NK-92 treated with Interleukin-12 subunit alpha and Interleukin-12 subunit beta, amount 100 ng/mL, for 24 hours (cell line): ENCODE results near the gene MYH10.
"Not testable (repeated sequence)": the region's sequence is repeated elsewhere in the genome, so short reads cannot be mapped to it uniquely, and the experiment has no call there.

Experiments
- DNase-seq: peaks from one replicate; lab custom pipeline; 2025; lab: John Stamatoyannopoulos, UW

The MYH10 gene

DNA sequence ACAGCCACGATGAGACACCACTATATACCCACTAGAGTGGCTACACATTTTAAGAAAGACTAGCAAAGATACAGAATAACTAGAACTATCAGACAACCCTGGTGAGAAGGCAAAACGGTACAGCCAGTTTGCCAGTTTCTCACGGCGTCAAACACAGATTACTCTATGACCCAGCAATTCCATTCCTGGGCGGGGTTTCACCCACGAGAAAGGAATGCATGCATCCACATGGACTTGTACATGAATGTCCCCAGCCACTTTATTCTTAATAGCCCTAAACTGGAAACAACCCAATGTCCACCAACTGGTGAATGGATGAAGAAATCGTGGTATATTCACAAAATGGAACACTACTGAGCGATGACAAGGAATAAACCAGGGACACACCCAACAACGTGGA is 74.5 kb downstream of the MYH10 start:
- DNase-seq: no peak

DNA sequence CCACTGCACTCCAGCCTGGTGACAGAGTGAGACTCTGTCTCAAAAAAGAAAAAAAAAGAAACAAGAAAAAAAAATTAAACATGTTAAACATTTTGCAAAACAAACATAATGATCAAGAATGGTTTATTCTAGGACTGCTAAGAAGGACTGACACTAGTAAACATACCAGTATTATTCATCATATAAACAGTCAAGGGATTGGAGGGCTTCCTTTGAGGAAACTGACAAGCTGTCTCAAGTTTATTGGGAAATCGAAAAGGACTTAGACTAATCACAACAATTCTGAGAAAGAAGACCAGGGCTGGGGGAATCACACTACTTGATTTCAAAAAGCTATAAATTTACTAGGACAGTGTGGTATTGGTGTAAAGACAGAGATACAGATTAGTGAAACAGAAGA is 75.5 kb downstream of the MYH10 start:
- DNase-seq: no peak

DNA sequence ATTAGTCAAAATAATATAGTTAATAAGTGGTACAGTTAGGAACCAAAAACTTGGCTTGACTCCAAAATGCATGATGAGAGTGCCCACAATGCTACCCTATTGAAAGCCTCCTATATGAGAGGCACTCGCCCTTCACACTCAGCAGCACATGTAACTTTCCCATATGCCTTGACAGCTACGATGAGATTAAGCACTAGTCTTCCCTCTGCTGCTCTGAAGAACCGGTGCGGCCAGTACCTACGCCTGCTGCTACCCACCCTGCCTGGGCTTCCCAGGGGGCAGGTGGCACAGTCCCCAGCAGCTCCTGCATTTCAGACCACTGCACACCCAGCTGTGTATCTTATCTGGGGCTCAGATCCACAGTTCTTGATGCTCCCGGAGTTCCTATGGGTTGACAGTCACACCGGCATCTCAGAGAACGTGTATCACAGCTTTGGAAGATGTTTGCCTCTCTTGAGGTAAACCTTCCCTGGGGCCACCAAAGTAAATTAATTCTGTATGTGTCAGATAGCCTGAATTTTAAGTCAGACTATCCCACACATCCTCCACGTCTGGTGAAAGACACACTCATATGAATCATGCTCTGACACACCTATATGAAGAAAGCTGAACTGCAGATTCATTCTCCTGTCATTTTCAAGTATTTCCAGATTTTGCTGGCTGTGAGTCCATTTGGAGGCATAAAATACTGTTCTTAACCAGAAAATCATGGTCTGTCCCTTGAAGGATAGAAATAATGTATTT is 77.8 kb downstream of the MYH10 start:
- DNase-seq: no peak

DNA sequence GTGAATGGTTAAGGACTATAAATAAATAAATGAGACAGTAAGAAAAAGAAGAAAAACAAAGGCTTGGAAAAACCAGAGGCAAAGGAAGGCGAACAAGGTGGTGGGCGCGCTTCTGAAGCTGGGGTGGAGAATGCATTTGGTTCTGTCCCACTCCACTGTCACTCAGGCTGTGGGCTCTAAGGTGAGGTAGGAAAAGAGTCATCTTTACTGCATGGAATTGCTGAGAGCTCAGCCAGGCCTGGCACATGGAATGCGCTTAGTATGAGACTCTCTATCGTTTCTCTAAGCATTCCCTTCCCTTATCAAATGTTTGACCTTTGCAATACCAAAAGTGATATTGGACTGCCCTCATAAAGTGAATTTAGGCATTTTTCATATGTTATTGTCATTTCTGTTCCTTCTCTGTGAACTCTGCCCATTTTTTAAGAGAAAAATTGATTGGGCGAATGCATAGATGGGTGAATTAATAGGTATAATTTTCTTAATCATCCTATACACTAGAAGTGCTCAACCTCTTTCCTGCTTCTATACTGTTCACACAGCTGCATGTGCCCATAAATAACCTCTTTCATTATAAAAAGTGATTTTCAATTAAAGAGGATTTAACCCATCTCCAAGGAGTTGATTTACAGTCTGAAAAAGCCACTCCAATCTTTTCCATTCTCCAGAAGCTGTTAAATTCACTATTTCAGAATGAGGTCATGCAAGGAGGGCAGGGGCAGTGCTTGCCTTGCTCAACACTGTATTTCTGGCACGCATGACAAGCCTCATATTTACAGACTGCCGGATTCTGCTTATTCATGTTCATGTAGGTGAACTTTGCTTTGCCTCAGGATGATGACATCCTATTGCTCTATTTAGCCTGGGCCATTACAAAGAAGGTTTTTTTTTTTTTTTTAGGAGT is 87.7 kb downstream of the MYH10 start:
- no peak for DNase-seq

DNA sequence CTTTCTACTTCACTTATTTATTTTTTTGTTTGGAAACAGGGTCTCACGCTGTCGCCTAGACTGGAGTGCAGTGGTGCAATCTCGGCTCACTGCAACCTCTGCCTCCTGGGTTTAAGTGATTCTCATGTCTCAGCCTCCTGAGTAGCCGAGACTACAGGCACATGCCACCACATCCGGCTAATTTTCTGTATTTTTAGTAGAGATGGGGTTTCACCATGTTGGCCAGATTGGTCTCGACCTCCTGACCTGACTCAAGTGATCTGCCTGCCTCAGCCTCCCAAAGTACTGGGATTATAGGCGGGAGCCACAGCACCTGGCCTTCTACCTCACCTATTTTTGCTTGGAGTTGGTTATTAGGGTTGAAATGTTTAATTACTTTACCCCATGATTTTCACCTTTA is 90.5 kb downstream of the MYH10 start:
- DNase-seq: not testable (repeated sequence)

DNA sequence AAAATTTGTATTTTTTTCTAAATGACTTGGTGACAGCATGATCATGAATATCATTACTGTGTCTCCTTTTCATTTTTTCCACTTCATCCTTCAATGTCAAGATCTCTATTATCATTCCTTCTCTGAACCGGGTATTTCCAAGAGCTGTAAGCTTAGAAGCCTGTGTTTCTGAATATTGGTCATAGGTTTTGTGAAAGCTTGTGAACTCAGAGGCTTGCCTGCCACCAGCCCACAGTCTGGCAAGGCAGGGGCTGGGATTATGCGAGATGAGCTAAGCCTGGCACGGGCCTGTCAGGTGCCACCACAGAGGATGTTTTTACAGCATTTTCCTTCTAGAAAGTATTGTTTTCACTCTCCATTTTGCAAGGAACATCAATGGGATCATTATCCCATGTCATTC is 92.8 kb downstream of the MYH10 start:
- no peak for DNase-seq

DNA sequence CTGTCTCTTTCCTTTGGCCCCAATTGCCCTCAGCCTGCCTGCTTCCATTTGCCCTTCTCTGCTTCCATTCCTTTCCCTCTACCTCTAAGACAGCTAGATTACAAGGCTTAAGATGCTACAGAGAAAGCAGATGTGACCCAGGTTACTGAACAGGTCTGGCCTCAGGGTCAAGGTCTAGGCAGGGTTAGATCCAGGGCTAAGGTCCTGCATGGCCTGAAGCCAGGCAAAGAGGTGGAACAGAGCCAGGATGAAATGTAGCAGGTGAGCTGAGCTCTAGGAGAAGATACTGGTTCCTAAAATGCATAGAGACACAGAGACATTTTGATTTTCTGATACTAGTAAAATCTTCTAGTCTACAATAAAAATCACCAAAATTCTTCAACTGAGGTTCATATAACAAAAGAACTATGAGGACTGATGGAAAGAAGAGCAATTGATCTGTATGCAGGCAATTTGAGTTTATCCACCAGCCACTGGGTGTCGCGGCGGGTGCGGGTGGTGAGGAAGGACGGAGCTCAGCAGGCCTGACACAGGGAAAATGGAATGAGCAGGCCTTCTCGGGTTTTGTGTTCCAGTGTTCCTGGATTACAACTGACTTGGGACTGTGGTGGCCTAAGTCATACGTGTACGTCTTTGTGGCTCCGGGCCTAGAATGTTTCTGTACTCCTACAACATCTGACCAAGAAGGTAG is 95.9 kb downstream of the MYH10 start:
- no peak for DNase-seq

DNA sequence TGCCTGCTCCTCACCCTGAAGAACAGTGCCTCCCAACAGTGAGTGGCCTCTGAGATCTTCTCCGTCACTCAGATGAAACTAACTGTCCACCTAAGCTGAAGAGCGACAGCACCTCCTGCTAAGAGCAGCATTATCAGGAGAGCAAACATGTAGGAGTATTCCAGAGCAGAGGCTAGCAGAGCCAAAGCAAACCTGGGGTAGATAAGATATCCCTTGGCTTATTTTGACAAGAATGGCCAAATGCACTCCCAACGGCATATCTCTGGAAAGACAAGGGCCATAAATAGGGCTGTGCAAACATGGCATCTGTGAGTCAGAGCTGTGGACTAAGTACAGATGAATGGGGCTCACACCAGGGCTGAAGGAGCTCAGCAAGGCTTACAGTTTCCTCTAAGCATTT is 98.5 kb downstream of the MYH10 start:
- no peak for DNase-seq

DNA sequence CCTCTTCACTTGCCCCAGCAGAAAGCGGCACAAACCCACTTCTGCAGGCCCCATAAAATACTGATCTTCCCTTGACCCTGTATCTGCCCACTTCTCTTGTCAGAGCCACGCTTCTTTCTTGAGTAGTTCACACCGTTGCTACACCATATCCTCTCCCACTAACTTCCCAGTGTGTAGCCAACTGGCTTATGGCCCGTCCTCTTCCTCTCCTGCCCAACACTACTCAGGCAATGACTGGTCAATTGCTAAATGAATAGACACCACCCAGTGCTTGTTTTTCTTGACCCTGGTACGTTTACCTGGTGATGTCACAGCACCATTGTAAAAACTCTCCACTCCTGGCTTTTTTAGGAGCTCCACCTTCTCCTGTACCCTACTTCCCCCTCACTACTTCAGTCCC is 107.9 kb downstream of the MYH10 start:
- no peak for DNase-seq

DNA sequence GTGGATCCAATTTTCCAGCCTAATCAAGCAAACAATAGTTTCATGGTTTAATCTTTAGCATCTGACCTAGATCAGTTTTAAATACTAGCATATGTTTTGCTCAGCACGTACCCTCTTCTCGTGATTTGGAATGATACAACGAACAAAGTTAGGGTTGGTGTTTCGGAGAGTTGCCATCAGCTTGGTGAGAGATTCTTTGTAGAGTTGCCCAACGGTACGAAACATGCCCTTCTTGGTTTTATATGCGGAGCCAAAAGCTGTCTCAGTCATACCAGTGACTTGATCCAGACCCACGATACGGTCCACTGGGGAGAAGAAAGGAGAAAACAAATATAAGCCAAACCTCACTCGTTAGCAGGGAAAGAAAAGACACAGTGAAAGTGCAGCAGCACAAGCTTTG is 109.5 kb downstream of the MYH10 start:
- DNase-seq: no peak

DNA sequence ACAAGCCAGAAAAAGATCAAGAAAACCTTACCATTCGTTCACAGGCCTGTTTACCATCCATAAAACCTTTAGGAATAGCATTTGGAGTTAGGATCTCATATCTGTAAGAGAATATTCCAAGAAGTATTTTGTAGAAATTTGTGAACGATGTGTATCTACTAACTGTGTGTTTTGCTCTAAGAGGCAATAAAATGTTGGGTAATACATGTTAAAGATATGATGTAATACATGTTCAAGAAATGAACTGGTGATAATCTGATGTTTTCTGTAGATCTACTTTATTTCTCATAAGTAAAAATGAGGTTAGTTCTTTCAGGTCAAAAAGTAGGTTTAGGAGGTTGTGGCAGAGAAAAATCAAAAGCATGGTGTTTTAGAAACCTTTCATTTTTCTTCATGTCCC is 111.7 kb downstream of the MYH10 start:
- no peak for DNase-seq

DNA sequence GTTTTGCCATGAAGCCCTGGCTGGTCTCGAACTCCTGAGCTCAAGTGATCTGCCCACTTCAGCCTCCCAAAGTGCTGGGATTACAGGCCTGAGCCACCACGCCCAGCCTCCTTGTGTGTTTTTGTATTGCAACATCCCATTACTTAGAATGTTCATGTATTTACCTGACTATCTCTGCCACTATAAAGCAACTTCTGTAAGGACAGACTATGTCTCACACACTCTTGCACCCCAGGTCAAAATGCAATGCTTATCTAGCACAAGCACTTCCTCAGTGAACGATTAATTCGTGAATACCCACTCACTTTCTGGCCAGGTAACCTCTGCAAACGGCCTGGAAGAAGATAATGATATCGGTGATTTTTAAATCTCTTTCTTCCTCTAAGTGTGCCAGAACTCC is 112.2 kb downstream of the MYH10 start:
- no peak for DNase-seq

DNA sequence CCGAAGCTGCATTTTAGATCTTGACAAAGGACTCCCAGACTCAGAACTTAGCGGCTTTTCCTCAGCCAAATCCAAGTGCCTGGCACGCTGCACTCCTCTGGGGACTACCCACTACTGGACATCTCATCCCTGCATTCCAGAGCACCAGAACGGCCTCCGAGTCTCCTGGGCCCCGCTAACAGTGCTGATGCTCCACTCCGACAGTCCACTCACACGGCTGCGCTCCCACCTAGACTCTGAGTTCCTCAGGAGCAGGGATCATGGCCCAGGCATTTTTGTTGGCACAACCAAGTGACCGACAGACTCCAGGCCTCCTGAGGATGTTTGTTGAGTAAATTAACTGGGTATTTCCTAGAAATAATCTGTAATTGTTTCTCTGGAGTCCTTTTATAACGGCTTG is 115.7 kb downstream of the MYH10 start:
- no peak for DNase-seq

DNA sequence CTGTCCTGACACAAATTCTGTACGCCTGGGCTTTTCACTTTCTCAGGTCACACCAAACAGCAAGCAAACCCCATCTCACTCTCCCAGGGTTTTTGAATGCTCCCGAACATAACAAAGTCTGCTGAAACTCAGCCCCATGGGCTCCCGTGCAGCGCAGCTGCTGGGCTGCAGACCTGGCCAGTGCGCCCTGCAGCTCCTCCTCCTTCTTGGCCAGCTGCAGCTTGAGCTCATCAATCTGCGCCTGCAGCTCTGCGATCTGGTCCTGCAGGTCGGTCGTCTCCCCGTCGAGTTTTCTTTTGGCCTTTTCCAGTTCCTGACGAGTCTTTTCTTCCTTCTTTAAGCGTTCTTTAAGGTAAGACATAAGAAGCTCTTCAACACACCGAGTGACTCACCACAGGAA is 124.4 kb downstream of the MYH10 start:
- DNase-seq: no peak

DNA sequence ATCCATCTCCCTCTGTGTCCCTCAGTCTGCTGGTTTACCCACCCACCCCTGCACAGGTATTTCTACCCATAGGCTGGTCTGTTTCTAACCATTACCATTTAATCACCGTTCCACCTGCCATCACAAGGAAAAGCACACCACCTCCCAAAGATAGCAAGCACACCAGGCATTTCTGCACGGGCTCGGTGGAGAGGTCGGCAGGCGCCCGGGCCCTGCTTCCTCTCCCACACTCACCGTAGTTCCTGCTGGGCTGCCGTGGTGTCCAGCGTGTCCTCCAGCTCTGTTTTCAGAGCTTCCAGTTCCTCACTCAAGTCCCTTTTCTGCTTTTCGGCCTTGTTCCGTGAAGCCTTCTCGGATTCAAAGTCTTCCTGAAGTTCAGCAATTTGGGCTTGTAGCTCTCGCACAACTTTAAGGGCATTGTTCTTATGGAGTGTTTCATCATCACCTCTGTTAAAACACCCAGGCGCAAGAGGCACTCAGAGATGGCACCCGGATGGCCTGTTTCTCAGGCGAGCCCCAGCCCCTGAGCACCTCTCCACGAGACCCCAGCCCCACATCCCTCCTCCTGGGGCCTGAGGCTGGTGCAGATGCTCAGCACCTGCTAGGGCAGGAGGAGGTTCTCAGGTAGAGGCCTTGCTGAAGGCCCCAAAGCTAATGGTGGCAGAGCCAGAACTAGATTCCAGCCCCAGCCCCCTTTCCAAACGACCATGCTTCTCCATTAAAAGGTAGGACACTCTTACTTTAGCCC is 125.9 kb downstream of the MYH10 start:
- DNase-seq: no peak

DNA sequence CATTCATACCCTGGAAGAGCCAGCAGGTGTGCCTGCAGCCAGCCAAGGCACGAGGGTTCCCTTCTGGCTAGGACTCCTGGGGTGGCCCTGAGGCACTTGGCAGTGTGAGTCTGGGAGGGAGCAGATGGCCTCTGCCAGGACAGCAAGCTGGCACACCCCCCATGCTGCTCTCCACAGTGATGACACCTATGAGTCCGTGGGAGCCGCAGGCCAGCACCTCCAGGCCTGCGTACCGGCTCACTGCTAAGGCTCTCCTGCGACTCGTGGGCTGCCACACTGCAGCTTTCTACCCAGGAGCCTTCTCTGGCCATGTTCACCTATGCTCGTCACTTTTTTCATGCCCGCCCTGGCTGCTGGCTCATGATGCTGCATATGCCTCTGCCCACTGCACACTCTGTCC is 126.7 kb downstream of the MYH10 start:
- DNase-seq: no peak

DNA sequence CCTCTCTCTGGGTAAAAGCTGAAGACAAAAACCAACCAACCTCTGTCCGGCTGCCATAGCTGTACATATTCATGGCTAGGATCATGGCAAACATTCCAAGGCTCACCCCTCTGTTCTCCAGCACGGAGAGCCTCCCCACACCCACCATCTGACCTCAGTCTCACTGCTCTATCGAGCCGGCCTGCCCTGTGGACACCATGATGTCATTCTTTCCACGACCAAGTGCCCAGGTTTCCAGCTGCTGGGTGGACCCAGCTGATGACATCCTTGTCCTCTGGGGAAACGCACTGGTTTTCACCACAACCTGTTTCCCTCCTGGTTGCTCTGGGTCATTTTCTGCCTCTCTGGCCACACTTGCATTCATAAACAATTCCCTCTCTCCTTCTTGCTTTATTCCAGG is 127.2 kb downstream of the MYH10 start:
- DNase-seq: no peak

DNA sequence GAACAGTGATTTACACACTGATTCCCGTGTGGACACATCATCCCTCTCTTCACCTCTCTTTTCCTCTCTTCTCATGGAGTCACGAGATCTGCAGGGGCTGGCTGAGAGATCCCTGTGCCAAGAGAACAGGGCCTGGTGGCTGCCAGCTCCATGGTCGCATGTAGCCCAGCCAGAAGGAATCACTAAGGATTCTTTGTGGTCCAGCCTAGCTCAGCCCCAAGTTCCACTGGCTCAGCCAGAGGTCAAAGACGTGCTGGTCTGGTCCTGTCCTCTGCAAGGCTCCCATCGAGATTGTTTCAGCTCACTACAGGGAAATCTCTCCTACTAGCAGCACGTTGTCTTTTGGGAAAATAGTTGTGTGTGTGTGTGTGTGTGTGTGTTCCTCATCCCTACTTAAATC is 128.4 kb downstream of the MYH10 start:
- DNase-seq: no peak

DNA sequence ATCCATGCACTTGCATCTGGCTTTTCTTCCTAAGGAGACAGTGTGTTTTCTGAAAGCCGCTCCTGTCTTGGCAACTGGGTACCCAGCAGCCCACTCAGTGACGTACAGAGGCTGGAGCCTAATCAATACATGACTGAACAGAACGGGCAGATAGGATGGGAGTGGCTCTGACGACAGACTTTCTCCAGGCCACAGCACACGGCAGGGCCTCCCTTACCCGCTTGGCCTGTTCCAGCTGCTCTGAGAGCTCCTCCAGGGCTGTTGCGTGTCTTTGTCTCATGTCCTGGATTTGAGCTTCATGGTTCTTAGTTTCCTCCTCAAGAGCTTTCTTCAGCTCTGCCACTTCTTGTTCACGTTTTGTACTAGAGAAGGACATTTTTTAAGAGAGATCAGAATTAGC is 129.9 kb downstream of the MYH10 start:
- no peak for DNase-seq

DNA sequence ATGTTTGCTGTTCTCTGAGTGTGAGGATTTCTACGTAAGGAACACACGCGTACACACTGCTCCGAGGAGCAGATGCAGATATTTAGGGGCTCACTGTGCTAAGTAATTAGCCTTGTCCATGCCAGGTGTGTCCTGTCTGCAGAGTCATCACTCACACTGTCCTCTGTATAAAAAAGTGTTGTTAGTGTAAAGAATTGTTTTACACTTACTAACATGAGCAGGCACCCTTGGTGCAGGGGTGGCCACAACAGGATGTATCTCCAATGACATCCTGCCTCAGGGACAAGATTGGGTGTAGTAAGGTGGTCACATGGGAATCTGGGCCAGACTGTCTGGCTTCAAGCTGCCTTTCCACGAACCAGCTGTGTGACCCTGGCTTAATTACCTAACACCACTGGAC is 130.9 kb downstream of the MYH10 start:
- no peak for DNase-seq

DNA sequence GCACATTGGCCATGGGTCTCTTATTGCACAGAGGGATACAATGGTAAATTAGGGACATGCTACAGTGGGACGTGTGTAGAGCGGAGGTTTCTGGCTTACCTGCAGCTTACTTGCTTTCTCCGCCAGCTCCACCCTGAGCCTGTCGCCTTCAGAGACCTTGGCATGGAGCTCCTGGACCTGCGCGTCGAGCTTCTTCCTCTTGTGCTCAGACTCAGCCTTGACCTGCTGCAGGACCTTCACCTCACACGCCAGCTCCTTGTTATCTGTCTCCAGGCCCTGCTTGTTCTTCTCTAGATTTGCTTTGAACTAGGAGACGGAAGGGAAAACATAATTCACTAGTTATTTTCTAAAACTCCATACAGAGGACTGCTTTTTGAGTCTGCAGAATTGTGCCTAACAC is 131.4 kb downstream of the MYH10 start:
- no peak for DNase-seq

DNA sequence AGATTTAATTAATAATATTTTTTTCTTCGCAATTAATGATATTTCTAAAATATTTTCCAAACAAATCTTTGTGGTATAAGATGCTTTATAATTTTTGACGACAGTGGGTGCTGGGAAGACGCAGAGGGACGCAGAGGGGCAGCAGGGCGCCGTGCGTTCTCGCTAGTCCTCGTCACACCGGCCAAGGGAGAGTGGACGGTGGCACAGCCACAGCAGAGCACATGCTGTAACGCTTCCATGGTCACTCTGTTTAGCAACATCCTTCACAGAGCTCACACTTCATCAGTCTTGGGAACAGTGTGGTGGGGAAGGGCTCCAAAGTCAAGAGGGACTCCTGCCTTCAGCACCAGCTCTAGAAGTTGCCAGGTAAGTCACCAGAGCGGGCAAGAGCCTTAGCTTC is 134.4 kb downstream of the MYH10 start:
- DNase-seq: no peak
